HepG2 (cell line): Measurements from ENCODE around the gene P4HTM. TPM values are rescaled to one million over a fixed set of nuclear protein-coding genes. Genes with fewer than 3 reads are reported as not detected.
A peak's percentile ranks its signal among the peaks of the same experiment; 100 is the strongest.

Experiments
- ARNT ChIP-seq: fragments of 450-650 bp; IDR thresholded peaks from 2 replicates; pipeline ENCODE4 v1.6.1; 2017
- ATF6 ChIP-seq: sonication (generic); formaldehyde crosslinking; conservative IDR thresholded peaks from 2 replicates; pipeline ENCODE4 v1.4.0; 2020; ENCODE audit warnings: missing genetic modification reagents
- CENPBD1 ChIP-seq: sonication (generic); formaldehyde crosslinking; IDR thresholded peaks from 2 replicates; pipeline ENCODE4 v1.8.0; 2022; ENCODE audit warnings: missing genetic modification reagents, low read depth, mild to moderate bottlenecking, borderline replicate concordance
- CREB1 ChIP-seq, 2 experiments: fragments of 450-650 bp in 1 of 2; IDR thresholded peaks; 2 replicates each; pipeline ENCODE4 v1.6.1; 2016 to 2017; ENCODE audit warnings: control low read depth in 1 of 2, mild to moderate bottlenecking in 1 of 2, missing compliant biosample characterization in 1 of 2, missing genetic modification characterization in 1 of 2
- DDIT3 ChIP-seq: sonication (generic); formaldehyde crosslinking; IDR thresholded peaks from 2 replicates; pipeline ENCODE4 v1.4.0; 2020; ENCODE audit warnings: mild to moderate bottlenecking, missing genetic modification reagents
- EP300 ChIP-seq, 3 experiments: sonication (generic) in 1 of 3; formaldehyde crosslinking in 1 of 3; IDR thresholded peaks; 2 replicates each; pipeline versions ENCODE4 v1.5.1 to v1.6.1; 2011 to 2020; ENCODE audit warnings: low read depth in 2 of 3, low read length in 2 of 3, borderline replicate concordance in 1 of 3, improper control_type of control experiment in 1 of 3, mild to moderate bottlenecking in 1 of 3, missing genetic modification reagents in 1 of 3, moderate library complexity in 1 of 3
- FOSL1 ChIP-seq: sonication (generic); formaldehyde crosslinking; IDR thresholded peaks from 2 replicates; pipeline ENCODE4 v1.9.0; 2021; ENCODE audit warnings: missing genetic modification reagents, borderline replicate concordance
- HDAC6 ChIP-seq: fragments of 200-600 bp; sonication (generic); IDR thresholded peaks from 2 replicates; pipeline ENCODE4 v1.7.0; 2017; ENCODE audit warnings: mild to moderate bottlenecking, antibody characterized with exemption, low read length, low read depth
- IKZF1 ChIP-seq: fragments of 450-650 bp; IDR thresholded peaks from 2 replicates; pipeline ENCODE4 v1.7.1; 2016
- KDM1A ChIP-seq: IDR thresholded peaks from 2 replicates; pipeline ENCODE4 v1.6.1; 2016; ENCODE audit warnings: missing compliant biosample characterization
- MXD4 ChIP-seq: IDR thresholded peaks from 2 replicates; pipeline ENCODE4 v1.6.1; 2016; ENCODE audit warnings: mild to moderate bottlenecking, missing biosample characterization, missing genetic modification reagents
- NFYC ChIP-seq: IDR thresholded peaks from 2 replicates; pipeline ENCODE4 v1.6.1; 2016; ENCODE audit warnings: missing genetic modification reagents, missing compliant biosample characterization
- NONO ChIP-seq, 2 experiments: fragments of 450-650 bp in 1 of 2; sonication (generic) in 1 of 2; formaldehyde crosslinking in 1 of 2; IDR thresholded peaks in 1 of 2; conservative IDR thresholded peaks in 1 of 2; 2 replicates each; pipeline versions ENCODE4 v1.6.1 to v1.8.0; 2017 to 2022; ENCODE audit warnings: mild to moderate bottlenecking in 1 of 2, missing genetic modification reagents in 1 of 2, moderate library complexity in 1 of 2
- SOX6 ChIP-seq, 2 experiments: fragments of 450-650 bp in 1 of 2; sonication (generic) in 1 of 2; formaldehyde crosslinking in 1 of 2; IDR thresholded peaks; 2 replicates each; pipeline versions ENCODE4 v1.4.0 to v1.6.1; 2017 to 2020; ENCODE audit warnings: antibody characterized with exemption in 1 of 2, mild to moderate bottlenecking in 1 of 2, missing genetic modification reagents in 1 of 2
- TAF1 ChIP-seq: sonication (generic); formaldehyde crosslinking; IDR thresholded peaks from 2 replicates; pipeline ENCODE4 v1.4.0; 2020; ENCODE audit warnings: missing genetic modification reagents
- TAF15 ChIP-seq: fragments of 200-400 bp; formaldehyde crosslinking; IDR thresholded peaks from one replicate; pipeline ENCODE4 v1.6.1; 2018; ENCODE audit warnings: mild to moderate bottlenecking, low read depth, low read length; ENCODE audit not compliant: poor library complexity, severe bottlenecking
- ZBTB7A ChIP-seq: sonication (generic); formaldehyde crosslinking; IDR thresholded peaks from 2 replicates; pipeline ENCODE4 v1.8.0; 2022; ENCODE audit warnings: mild to moderate bottlenecking, missing genetic modification reagents
- ZNF224 ChIP-seq: sonication (generic); formaldehyde crosslinking; IDR thresholded peaks from 2 replicates; pipeline ENCODE4 v1.5.0; 2020; ENCODE audit warnings: mild to moderate bottlenecking, missing genetic modification reagents
- ZNF275 ChIP-seq: sonication (generic); formaldehyde crosslinking; IDR thresholded peaks from 2 replicates; pipeline ENCODE4 v1.8.0; 2022; ENCODE audit warnings: missing genetic modification reagents, mild to moderate bottlenecking, inconsistent platforms, borderline replicate concordance
- ZNF292 ChIP-seq: sonication (generic); formaldehyde crosslinking; IDR thresholded peaks from 2 replicates; pipeline ENCODE4 v1.8.1; 2022; ENCODE audit warnings: mild to moderate bottlenecking, low read depth, missing genetic modification reagents, borderline replicate concordance
- ZNF543 ChIP-seq: sonication (generic); formaldehyde crosslinking; IDR thresholded peaks from 2 replicates; pipeline ENCODE4 v1.4.0; 2020; ENCODE audit warnings: mild to moderate bottlenecking, missing genetic modification reagents
- ZNF660 ChIP-seq: sonication (generic); formaldehyde crosslinking; IDR thresholded peaks from 2 replicates; pipeline ENCODE4 v1.5.1; 2020; ENCODE audit warnings: mild to moderate bottlenecking, low read depth, missing genetic modification reagents, borderline replicate concordance
- ZNF670 ChIP-seq: sonication (generic); formaldehyde crosslinking; IDR thresholded peaks from 2 replicates; pipeline ENCODE4 v1.8.0; 2022; ENCODE audit warnings: mild to moderate bottlenecking, missing genetic modification reagents, borderline replicate concordance
- ZNF841 ChIP-seq: sonication (generic); formaldehyde crosslinking; IDR thresholded peaks from 2 replicates; pipeline ENCODE4 v1.8.1; 2023; ENCODE audit warnings: missing genetic modification reagents, borderline replicate concordance
- polyA plus RNA-seq, 8 experiments: library from polyadenylated mRNA; depleted of rRNA in 3 of 8; stranded (reverse) in 7 of 8; unstranded in 1 of 8; fragments of >200 nt; fragmentation: Illumina TruSeq in 4 of 8; extraction: Trizol in 4 of 8; gene quantifications; 2 replicates each; pipeline versions ENCODE4 v1.2.1 to v1.2.3, GENCODE V29; 2011 to 2016; ENCODE audit warnings: low read depth in 4 of 8, missing spikeins in 1 of 8, mixed read lengths in 1 of 8; ENCODE audit not compliant: insufficient read depth in 1 of 8
- total RNA-seq, 5 experiments: library from RNA; depleted of rRNA; stranded (reverse); fragments of >200 nt; fragmentation: Illumina TruSeq; extraction: Trizol; gene quantifications; 2 replicates each; pipeline ENCODE4 v1.2.3, GENCODE V29; 2016; ENCODE audit warnings: low read depth in 1 of 5
- TF ChIP-seq, protein P1 (sequence below): IDR thresholded peaks from 2 replicates; pipeline ENCODE4 v1.6.1; 2016; ENCODE audit warnings: missing genetic modification reagents, missing compliant biosample characterization

P4HTM gene
- total and polyA plus RNA-seq, 2 of the 13 experiments (the other 11 are each of a cell fraction or from before 2014, with no cell fraction given): 0.01 TPM; not detected in 1

DNA sequence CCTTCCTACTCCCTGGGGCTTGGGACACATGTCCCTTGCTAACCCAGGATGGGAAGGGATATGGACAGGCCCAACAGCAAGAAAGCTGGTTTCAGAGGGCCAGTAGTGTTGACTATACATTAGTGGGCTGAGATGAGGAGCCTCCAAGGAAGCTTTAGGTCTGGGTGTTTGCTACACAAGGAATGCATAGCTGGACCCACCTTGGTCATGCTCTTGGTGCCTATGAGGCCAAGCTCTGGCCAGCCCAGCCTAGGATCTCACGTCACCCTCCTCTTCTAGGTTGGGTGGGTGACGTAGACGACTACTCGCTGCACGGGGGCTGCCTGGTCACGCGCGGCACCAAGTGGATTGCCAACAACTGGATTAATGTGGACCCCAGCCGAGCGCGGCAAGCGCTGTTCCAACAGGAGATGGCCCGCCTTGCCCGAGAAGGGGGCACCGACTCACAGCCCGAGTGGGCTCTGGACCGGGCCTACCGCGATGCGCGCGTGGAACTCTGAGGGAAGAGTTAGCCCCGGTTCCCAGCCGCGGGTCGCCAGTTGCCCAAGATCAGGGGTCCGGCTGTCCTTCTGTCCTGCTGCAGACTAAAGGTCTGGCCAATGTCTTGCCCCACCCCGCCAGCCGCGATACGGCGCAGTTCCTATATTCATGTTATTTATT is 16.5 kb downstream of the P4HTM start (continued):
- no peak for TF ChIP-seq CENPBD1 (CRISPR knock-in tag)
- peak; percentile 15; the same call in 1 of the 2 replicates for TF ChIP-seq ZBTB7A (CRISPR knock-in tag)
- peak; percentile 11; the same call in 1 of the 2 replicates for TF ChIP-seq ZNF670 (CRISPR knock-in tag)
- TF ChIP-seq TAF15: no peak
- TF ChIP-seq ZNF660 (CRISPR knock-in tag): no peak
- TF ChIP-seq ARNT: no peak
- no peak; the same call in 1 of the 2 replicates for TF ChIP-seq ZNF275 (CRISPR knock-in tag)
- no peak for TF ChIP-seq KDM1A
- peak; percentile 84 for TF ChIP-seq CREB1 (IDR thresholded peaks at IDR 0.05)
- no peak for TF ChIP-seq CREB1 (CRISPR knock-in tag; IDR thresholded peaks at IDR 0.05)
- no peak for TF ChIP-seq HDAC6
- no peak for TF ChIP-seq MXD4 (CRISPR knock-in tag)
- no peak for TF ChIP-seq ZNF543
- TF ChIP-seq ZNF224 (CRISPR knock-in tag): 0 out of 2 replicates have a peak, but pooled peaks have one; percentile 66
- no peak for TF ChIP-seq IKZF1
- no peak for TF ChIP-seq NFYC (CRISPR knock-in tag)
- TF ChIP-seq SOX6 (IDR thresholded peaks at IDR 0.05): no peak
- no peak for TF ChIP-seq SOX6 (CRISPR knock-in tag; IDR thresholded peaks at IDR 0.05)
- TF ChIP-seq EP300 (IDR thresholded peaks at IDR 0.05; ENCODE audit: low read depth in 2 of 2, low read length in 2 of 2): 0 out of 4 replicates have a peak, but pooled peaks of 1 of the 2 experiments have one; percentile 9
- no peak for TF ChIP-seq EP300 (CRISPR knock-in tag; IDR thresholded peaks at IDR 0.05; ENCODE audit: borderline replicate concordance)
- TF ChIP-seq, protein P1, sequence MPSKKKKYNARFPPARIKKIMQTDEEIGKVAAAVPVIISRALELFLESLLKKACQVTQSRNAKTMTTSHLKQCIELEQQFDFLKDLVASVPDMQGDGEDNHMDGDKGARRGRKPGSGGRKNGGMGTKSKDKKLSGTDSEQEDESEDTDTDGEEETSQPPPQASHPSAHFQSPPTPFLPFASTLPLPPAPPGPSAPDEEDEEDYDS: no peak
- TF ChIP-seq TAF1 (CRISPR knock-in tag): no peak
- TF ChIP-seq NONO (IDR thresholded peaks at IDR 0.05): no peak
- TF ChIP-seq NONO (CRISPR knock-in tag; conservative IDR thresholded peaks at IDR 0.05): no peak
- TF ChIP-seq FOSL1 (CRISPR knock-in tag): no peak
- TF ChIP-seq ZNF841: no peak
- TF ChIP-seq DDIT3: no peak
- peak; percentile 6; the same call in 1 of the 2 replicates for TF ChIP-seq ZNF292 (CRISPR knock-in tag)
- TF ChIP-seq ATF6 (CRISPR knock-in tag): no peak
